ENCODE data around the gene VGLL4. TPM values are rescaled to one million over a fixed set of nuclear protein-coding genes. Genes with fewer than 3 reads are reported as not detected.

The VGLL4 gene
- total and polyA plus RNA-seq, 2 of the 4 experiments (the other 2 are of a cell fraction) = 26.2 to 35.4 TPM

GRCh38 chr3:11581237-11582190, 62.2 kb downstream of the VGLL4 start:
- Histone ChIP-seq H3K27me3 (ENCODE audit: control insufficient read depth, insufficient read depth, low read length) (no peaks in the 10 kb centered on the region), H3K14ac (replicated peaks; ENCODE audit: low read depth, low read length) (peak overlapping the region; percentile 77), H3K9ac (ENCODE audit: low read depth, low read length) (peak overlapping the region; percentile 67), H3K56ac (ENCODE audit: extremely low read depth, insufficient read depth, low read length) (peak overlapping the region; percentile 80), H3K4me2 (ENCODE audit: low read depth, low read length) (peak overlapping the region; percentile 89), H3K9me1 (ENCODE audit: insufficient read depth, low read length) (peaks cover 23% of the 10 kb centered on the region), H3K4me1 (ENCODE audit: control insufficient read depth, insufficient read depth, low read length) (peaks cover 23% of the 10 kb centered on the region), H2BK15ac (ENCODE audit: low read depth, low read length) (peak overlapping the region; percentile 59; the same call in 2 of the 3 replicates), H2BK5ac (ENCODE audit: low read depth, low read length, poor library complexity, severe bottlenecking) (peak overlapping the region; percentile 80), H2AK5ac (ENCODE audit: low read depth, low read length) (peak overlapping the region; percentile 31), H4K91ac (ENCODE audit: insufficient read depth, low read depth, low read length) (peak overlapping the region; percentile 75), H4K8ac (ENCODE audit: low read depth in 2 of 2, low read length in 2 of 2) (peak overlapping the region; percentile 31 to 78), H2AFZ (replicated peaks; ENCODE audit: low read length, poor library complexity) (peak overlapping the region; percentile 4), H2AK9ac (replicated peaks; ENCODE audit: low read depth, low read length, poor library complexity) (peak overlapping the region; percentile 47), H3K4me3 (ENCODE audit: insufficient read depth, low read depth, low read length) (peak overlapping the region; percentile 23), H3K36me3 (ENCODE audit: control insufficient read depth, insufficient read depth, low read length) (peaks cover 2% of the 10 kb centered on the region; the same call in 1 of the 2 replicates), H3K79me1 (ENCODE audit: low read depth in 1 of 2, low read length in 2 of 2) (peaks cover 20 to 84% of the 10 kb centered on the region in 2 experiments), H3K23ac (ENCODE audit: low read depth, low read length) (peak overlapping the region; percentile 91), H2BK20ac (ENCODE audit: low read depth, low read length) (peak overlapping the region; percentile 83), H4K20me1 (ENCODE audit: insufficient read depth, low read length) (peaks cover 53% of the 10 kb centered on the region), H3K18ac (ENCODE audit: low read depth, low read length) (peak overlapping the region; percentile 68), H2BK120ac (ENCODE audit: low read depth, low read length) (peak overlapping the region; percentile 91), H3K27ac (ENCODE audit: insufficient read depth, low read length) (peak overlapping the region; percentile 84), H3K4ac (ENCODE audit: low read depth, low read length) (peak overlapping the region; percentile 93), H4K5ac (ENCODE audit: low read depth, low read length) (peak overlapping the region; percentile 63), H3K9me3 (ENCODE audit: control insufficient read depth, insufficient read depth, low read length) (no peaks in the 10 kb centered on the region)
- BruUV-seq (replicated peaks) = no TSS peak
- 76% methylated on average over 3 of the region's 16 CpGs; no CpG with 5 or more reads in 1 of the 2 experiments for WGBS, 2 experiments (ENCODE audit: extremely low coverage in 2 of 2, insufficient read length in 1 of 2)
- peak; percentile 25 for ATAC-seq (ENCODE audit: low read depth)
- intact Hi-C loops (cut with micrococcal nuclease) (loop anchor here (1.0 kb wide), 2 partner anchors 19 to 62 kb away; partner anchors contain the start of gene VGLL4), in situ Hi-C loops (cut with MboI; ENCODE audit: low sequenced_read_pairs) (no loop called here), dilution Hi-C loops (cut with HindIII; ENCODE audit: low sequenced_read_pairs, unreplicated experiment) (no loop called here)
- DNase-seq = no peak
- CTCF ChIA-PET = interaction anchor here (1.1 kb wide), 1 partner anchor 70 kb away, joined by 4 read pairs; no protein-coding TSS in a partner anchor
- POLR2A ChIA-PET (ENCODE audit: unreplicated experiment) = no interaction called here
- TF ChIP-seq POLR2A (IDR thresholded peaks at IDR 0.05; ENCODE audit: low read depth, low read length) (no peak), MXI1 (IDR thresholded peaks at IDR 0.05; ENCODE audit: borderline replicate concordance, low read depth, low read length) (no peak), CTCF (conservative IDR thresholded peaks at IDR 0.05; ENCODE audit: low read depth, low read length) (no peak), SMC3 (IDR thresholded peaks at IDR 0.05; ENCODE audit: low read depth, low read length) (no peak), USF2 (IDR thresholded peaks at IDR 0.05; ENCODE audit: low read depth, low read length) (peak; percentile 46; the same call in 1 of the 2 replicates), RAD21 (IDR thresholded peaks at IDR 0.05; ENCODE audit: low read length) (no peak)

All from IMR-90 (cell line).